ENCODE results near the gene CARD14. TPM values are rescaled to one million over a fixed set of nuclear protein-coding genes. Genes with fewer than 3 reads are reported as not detected.

The CARD14 gene
- total RNA-seq, 1 experiment from 2014 or later, result 0.24 TPM

DNA sequence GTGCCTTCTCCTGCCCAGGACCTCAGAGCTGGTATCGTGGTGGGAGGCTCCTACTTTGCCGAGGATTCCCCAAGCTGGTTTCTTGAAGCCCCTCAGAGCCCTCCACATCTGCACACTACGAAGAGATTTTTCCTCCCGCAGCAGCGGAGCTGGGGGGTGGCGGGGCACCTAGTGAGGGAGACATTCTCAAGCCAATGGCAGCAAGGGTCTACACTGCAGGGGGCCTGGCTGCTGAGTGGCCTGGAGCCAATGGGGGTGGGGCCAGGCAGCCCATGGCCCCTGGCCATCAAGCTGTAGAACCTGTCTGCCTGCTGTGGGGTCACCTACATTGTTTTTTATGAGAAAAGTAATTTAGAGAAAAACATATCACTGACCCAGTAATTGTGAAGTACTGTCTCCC, 55.4 kb downstream of the CARD14 start:
- no peak overlapping the region for H2BK12ac ChIP-seq (ENCODE audit: insufficient read length, low read depth, low read length)
- no peak overlapping the region for H3K23ac ChIP-seq (ENCODE audit: insufficient read length, low read depth, low read length)
- peaks cover 8 to 27% (median 19%) of the 10 kb centered on the region in 3 experiments; a peak in 6 of 7 replicates for H3K36me3 Mint-ChIP-seq (ENCODE audit: insufficient read depth in 1 of 3, low read depth in 3 of 3)
- no peak overlapping the region for H3T11ph ChIP-seq (ENCODE audit: low read length)
- no peak overlapping the region for H3K27ac ChIP-seq (ENCODE audit: insufficient read length, low read depth, low read length)
- no peaks in the 10 kb centered on the region for H3K27me3 ChIP-seq (ENCODE audit: insufficient read depth, low read length)
- H4K91ac ChIP-seq (ENCODE audit: insufficient read length, low read depth, low read length), result no peak overlapping the region
- H2AFZ ChIP-seq (ENCODE audit: low read length), result no peak overlapping the region
- peaks cover 26 to 30% of the 10 kb centered on the region in 2 experiments for H3K4me1 Mint-ChIP-seq
- no peaks in the 10 kb centered on the region; the same call in 1 of the 2 replicates for H3K27me3 Mint-ChIP-seq (ENCODE audit: low read depth)
- H3K9me3 ChIP-seq (ENCODE audit: control insufficient read depth, low read depth, low read length), result no peaks in the 10 kb centered on the region
- no CpG with 5 or more reads among the region's 6 CpGs for WGBS (ENCODE audit: extremely low coverage, insufficient read length, low lambda C conversion rate)
- no peaks in the 10 kb centered on the region for H3K4me1 ChIP-seq (ENCODE audit: insufficient read depth, low read length)
- TF ChIP-seq, protein P1, sequence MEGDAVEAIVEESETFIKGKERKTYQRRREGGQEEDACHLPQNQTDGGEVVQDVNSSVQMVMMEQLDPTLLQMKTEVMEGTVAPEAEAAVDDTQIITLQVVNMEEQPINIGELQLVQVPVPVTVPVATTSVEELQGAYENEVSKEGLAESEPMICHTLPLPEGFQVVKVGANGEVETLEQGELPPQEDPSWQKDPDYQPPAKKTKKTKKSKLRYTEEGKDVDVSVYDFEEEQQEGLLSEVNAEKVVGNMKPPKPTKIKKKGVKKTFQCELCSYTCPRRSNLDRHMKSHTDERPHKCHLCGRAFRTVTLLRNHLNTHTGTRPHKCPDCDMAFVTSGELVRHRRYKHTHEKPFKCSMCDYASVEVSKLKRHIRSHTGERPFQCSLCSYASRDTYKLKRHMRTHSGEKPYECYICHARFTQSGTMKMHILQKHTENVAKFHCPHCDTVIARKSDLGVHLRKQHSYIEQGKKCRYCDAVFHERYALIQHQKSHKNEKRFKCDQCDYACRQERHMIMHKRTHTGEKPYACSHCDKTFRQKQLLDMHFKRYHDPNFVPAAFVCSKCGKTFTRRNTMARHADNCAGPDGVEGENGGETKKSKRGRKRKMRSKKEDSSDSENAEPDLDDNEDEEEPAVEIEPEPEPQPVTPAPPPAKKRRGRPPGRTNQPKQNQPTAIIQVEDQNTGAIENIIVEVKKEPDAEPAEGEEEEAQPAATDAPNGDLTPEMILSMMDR (conservative IDR thresholded peaks at IDR 0.05), result no peak
- H3K9ac ChIP-seq (ENCODE audit: extremely low read depth, insufficient read length, low read length), result no peak overlapping the region
- no peak overlapping the region for H3K4ac ChIP-seq (ENCODE audit: low read depth, low read length)
- peak overlapping the region in 1 of 3 experiments; percentile 23; a peak in 2 of 7 replicates for H3K27ac Mint-ChIP-seq
- no peak overlapping the region for H2BK20ac ChIP-seq (ENCODE audit: low read depth, low read length, poor library complexity, severe bottlenecking)
- DNase-seq, result peak; percentile 52
- H3K79me2 ChIP-seq (ENCODE audit: insufficient read depth, low read length), result no peaks in the 10 kb centered on the region
- H3K23me2 ChIP-seq (ENCODE audit: insufficient read length, low read depth, low read length, poor library complexity, severe bottlenecking), result no peaks in the 10 kb centered on the region
- H2BK5ac ChIP-seq (ENCODE audit: insufficient read length, low read length), result no peak overlapping the region
- H3K79me1 ChIP-seq (ENCODE audit: insufficient read depth, low read depth, low read length, poor library complexity, severe bottlenecking), result no peaks in the 10 kb centered on the region
- no peak overlapping the region for H2BK15ac ChIP-seq (ENCODE audit: low read depth, low read length)
- H3K4me2 ChIP-seq (ENCODE audit: insufficient read depth, insufficient read length, low read length), result no peak overlapping the region
- H2AK5ac ChIP-seq (ENCODE audit: insufficient read length, low read length), result no peak overlapping the region
- H3K56ac ChIP-seq (ENCODE audit: insufficient read length, low read depth, low read length), result no peak overlapping the region
- peak overlapping the region in 1 of 2 experiments; percentile 12; a peak in 1 of 5 replicates for H3K4me3 Mint-ChIP-seq
- H3K14ac ChIP-seq (ENCODE audit: insufficient read depth, low read length), result no peak overlapping the region
- H4K8ac ChIP-seq (replicated peaks; ENCODE audit: insufficient read length, low read depth, low read length), result no peak overlapping the region
- H2BK120ac ChIP-seq (ENCODE audit: low read depth, low read length, poor library complexity, severe bottlenecking), result no peak overlapping the region
- H3K9me3 Mint-ChIP-seq, result no peaks in the 10 kb centered on the region
- H4K20me1 ChIP-seq (ENCODE audit: control insufficient read depth, insufficient read depth, insufficient read length), result no peaks in the 10 kb centered on the region
- no peak overlapping the region for H4K5ac ChIP-seq (ENCODE audit: insufficient read length, low read depth, low read length)
- H3K18ac ChIP-seq (ENCODE audit: insufficient read length, low read depth, low read length), result no peak overlapping the region
